ENCODE results near the gene TREML2. TPM values are rescaled to one million over a fixed set of nuclear protein-coding genes. Genes with fewer than 3 reads are reported as not detected.

Gene TREML2
- polyA plus RNA-seq, 1 donor, result 0.08 TPM

Other genes with a start within 250 kb of the TREML2 start
- 4.1 TPM for gene UNC5CL, start 161.9 kb downstream of the TREML2 start, polyA plus RNA-seq (ENCODE audit: insufficient read length)
- gene TSPO2, start 158.7 kb downstream of the TREML2 start, polyA plus RNA-seq (ENCODE audit: insufficient read length), result 0.93 TPM
- 433 TPM for gene APOBEC2, start 147.9 kb downstream of the TREML2 start, polyA plus RNA-seq (ENCODE audit: insufficient read length)
- gene OARD1, start 128.8 kb downstream of the TREML2 start, polyA plus RNA-seq (ENCODE audit: insufficient read length), result 19.1 TPM
- 26.7 TPM for gene NFYA, start 128.2 kb downstream of the TREML2 start, polyA plus RNA-seq (ENCODE audit: insufficient read length)
- gene TREML1, start 46.8 kb downstream of the TREML2 start, polyA plus RNA-seq (ENCODE audit: insufficient read length), result 0.39 TPM
- gene TREM2, start 38.0 kb downstream of the TREML2 start, polyA plus RNA-seq (ENCODE audit: insufficient read length), result 8.4 TPM
- gene TREML4, start 27.2 kb upstream of the TREML2 start, polyA plus RNA-seq (ENCODE audit: insufficient read length), result not detected
- 0.46 TPM for gene TREM1, start 85.5 kb upstream of the TREML2 start, polyA plus RNA-seq (ENCODE audit: insufficient read length)
- gene NCR2, start 134.5 kb upstream of the TREML2 start, polyA plus RNA-seq (ENCODE audit: insufficient read length), result not detected